Body of pancreas (tissue), 4 donors: ENCODE measurements around the gene NOP14.

Experiments used
- POLR2A ChIP-seq, 3 donors: fragments of 450-650 bp; IDR thresholded peaks; one replicate each; pipeline ENCODE4 v1.6.1; 2016; ENCODE audit warnings: antibody characterized with exemption in 3 of 3, mild to moderate bottlenecking in 2 of 3
- TF ChIP-seq, protein P1 (sequence below), 7 experiments: fragments of 450-650 bp in 4 of 7; fragments of 200-600 bp in 3 of 7; sonication (generic) in 3 of 7; IDR thresholded peaks; one replicate each; pipeline ENCODE4 v1.5.1; 2016 to 2019; ENCODE audit warnings: antibody characterized with exemption in 7 of 7

- TF ChIP-seq, protein P1, sequence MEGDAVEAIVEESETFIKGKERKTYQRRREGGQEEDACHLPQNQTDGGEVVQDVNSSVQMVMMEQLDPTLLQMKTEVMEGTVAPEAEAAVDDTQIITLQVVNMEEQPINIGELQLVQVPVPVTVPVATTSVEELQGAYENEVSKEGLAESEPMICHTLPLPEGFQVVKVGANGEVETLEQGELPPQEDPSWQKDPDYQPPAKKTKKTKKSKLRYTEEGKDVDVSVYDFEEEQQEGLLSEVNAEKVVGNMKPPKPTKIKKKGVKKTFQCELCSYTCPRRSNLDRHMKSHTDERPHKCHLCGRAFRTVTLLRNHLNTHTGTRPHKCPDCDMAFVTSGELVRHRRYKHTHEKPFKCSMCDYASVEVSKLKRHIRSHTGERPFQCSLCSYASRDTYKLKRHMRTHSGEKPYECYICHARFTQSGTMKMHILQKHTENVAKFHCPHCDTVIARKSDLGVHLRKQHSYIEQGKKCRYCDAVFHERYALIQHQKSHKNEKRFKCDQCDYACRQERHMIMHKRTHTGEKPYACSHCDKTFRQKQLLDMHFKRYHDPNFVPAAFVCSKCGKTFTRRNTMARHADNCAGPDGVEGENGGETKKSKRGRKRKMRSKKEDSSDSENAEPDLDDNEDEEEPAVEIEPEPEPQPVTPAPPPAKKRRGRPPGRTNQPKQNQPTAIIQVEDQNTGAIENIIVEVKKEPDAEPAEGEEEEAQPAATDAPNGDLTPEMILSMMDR (IDR thresholded peaks at IDR 0.05), result no peak
- TF ChIP-seq POLR2A (IDR thresholded peaks at IDR 0.05), result no peak
Measured at GRCh38 chr4:2898001-2898400, 65.2 kb downstream of the NOP14 start.
